HCT116 (cell line): Measurements from ENCODE around the gene IFNLR1. TPM values are rescaled to one million over a fixed set of nuclear protein-coding genes. Genes with fewer than 3 reads are reported as not detected.

Experiments used
- ATAC-seq: fragments of 200-7000 bp; cut with Tn5 transposase; 2 replicates; pipeline ENCODE4 v1.9.1; 2020; ENCODE audit warnings: mild to moderate bottlenecking, moderate library complexity
- BruUV-seq: library from RNA; stranded (reverse); fragments of 400-500 nt; replicated peaks from 2 replicates; lab custom pipeline; 2021; lab: Mats Ljungman, UMichigan
- CTCF ChIA-PET: fragments of 300-600 bp; sonication (Branson Sonifier 250); formaldehyde crosslinking; loops from one replicate; lab custom pipeline; 2021; ENCODE audit warnings: antibody characterized with exemption; lab: Charles Lee
- POLR2A ChIA-PET: fragments of 300-600, 350-600 bp; sonication (Branson Sonifier 250); formaldehyde crosslinking; loops from one replicate; lab custom pipeline; 2021; ENCODE audit warnings: antibody characterized with exemption; lab: Charles Lee
- RAD21 ChIA-PET, 2 experiments: fragments of 300-600 bp; sonication (Branson Sonifier 250); formaldehyde crosslinking; loops; one replicate each; lab custom pipeline; 2023; ENCODE audit warnings: low total read pairs in 2 of 2; ENCODE audit not compliant: uncharacterized antibody in 2 of 2, unreplicated experiment in 2 of 2, low non-redundant PET in 1 of 2; lab: Charles Lee
- DNase-seq: peaks from one replicate; pipeline ENCODE4 v3.0.0-alpha.2; 2010; ENCODE audit warnings: low read depth, low spot score
- H2AFZ ChIP-seq: fragments of 200-600 bp; shearing (Covaris generic), sonication (generic); 2 replicates; pipeline ENCODE4 v1.6.1; 2017; ENCODE audit warnings: low read depth, mixed run types, mixed read lengths, antibody characterized with exemption, low read length; ENCODE audit not compliant: poor library complexity, severe bottlenecking
- H3K27ac ChIP-seq: 2 replicates; pipeline ENCODE4 v1.5.1; 2012; ENCODE audit warnings: low read depth, low read length
- H3K27me3 ChIP-seq: fragments of 200-600 bp; sonication (generic); 2 replicates; pipeline ENCODE4 v1.6.1; 2016; ENCODE audit warnings: mixed run types, low read length, mixed read lengths; ENCODE audit not compliant: insufficient read depth
- H3K36me3 ChIP-seq, 2 experiments: fragments of 200-500 bp in 1 of 2; fragments of 200-600 bp in 1 of 2; sonication (Bioruptor generic) in 1 of 2; sonication (generic) in 1 of 2; 2 replicates each; pipeline versions ENCODE4 v1.5.1 to v1.6.1; 2014 to 2016; ENCODE audit warnings: low read length in 2 of 2, inconsistent platforms in 1 of 2, mixed read lengths in 1 of 2, mixed run types in 1 of 2; ENCODE audit not compliant: insufficient read depth in 2 of 2, control insufficient read depth in 1 of 2
- H3K4me1 ChIP-seq, 2 experiments: fragments of 200-600 bp in 1 of 2; sonication (generic) in 1 of 2; 2 replicates each; pipeline versions ENCODE4 v1.5.1 to v1.6.1; 2012 to 2017; ENCODE audit warnings: low read length in 2 of 2, inconsistent platforms in 1 of 2, mild to moderate bottlenecking in 1 of 2, mixed read lengths in 1 of 2, mixed run types in 1 of 2, moderate library complexity in 1 of 2; ENCODE audit not compliant: insufficient read depth in 2 of 2, control insufficient read depth in 1 of 2
- H3K4me2 ChIP-seq: fragments of 200-600 bp; sonication (generic); 2 replicates; pipeline ENCODE4 v1.6.1; 2017; ENCODE audit warnings: mixed run types, low read length, mixed read lengths
- H3K4me3 ChIP-seq, 2 experiments: fragments of 200-600 bp in 1 of 2; sonication (generic) in 1 of 2; replicated peaks in 1 of 2; 2 replicates each; pipeline ENCODE4 v1.5.1; 2011 to 2016; ENCODE audit warnings: low read length in 2 of 2, control low read depth in 1 of 2, low read depth in 1 of 2, mild to moderate bottlenecking in 1 of 2, mixed read lengths in 1 of 2, mixed run types in 1 of 2
- H3K79me2 ChIP-seq: fragments of 200-600 bp; sonication (generic); 2 replicates; pipeline ENCODE4 v1.6.1; 2017; ENCODE audit warnings: mild to moderate bottlenecking, mixed run types, low read length, moderate library complexity, mixed read lengths; ENCODE audit not compliant: insufficient read depth
- H3K9ac ChIP-seq: fragments of 200-600 bp; sonication (generic); 2 replicates; pipeline ENCODE4 v1.6.1; 2016; ENCODE audit warnings: low read length, mixed read lengths
- H3K9me2 ChIP-seq: fragments of 200-600 bp; sonication (generic), shearing (Covaris generic); 2 replicates; pipeline ENCODE4 v1.6.1; 2017; ENCODE audit warnings: mixed run types, mild to moderate bottlenecking, moderate library complexity; ENCODE audit not compliant: insufficient read depth
- H3K9me3 ChIP-seq, 2 experiments: fragments of 200-500 bp in 1 of 2; fragments of 200-600 bp in 1 of 2; sonication (Bioruptor generic) in 1 of 2; sonication (generic) in 1 of 2; 2 replicates each; pipeline ENCODE4 v1.6.1; 2014 to 2017; ENCODE audit warnings: low read length in 2 of 2, mixed read lengths in 2 of 2, inconsistent platforms in 1 of 2, low read depth in 1 of 2, mild to moderate bottlenecking in 1 of 2, mixed run types in 1 of 2, moderate library complexity in 1 of 2; ENCODE audit not compliant: control insufficient read depth in 1 of 2, insufficient read depth in 1 of 2
- H4K20me1 ChIP-seq: fragments of 200-600 bp; sonication (generic), shearing (Covaris generic); 2 replicates; pipeline ENCODE4 v1.6.1; 2017; ENCODE audit warnings: mixed run types, mild to moderate bottlenecking, moderate library complexity; ENCODE audit not compliant: insufficient read depth
- CBX3 ChIP-seq: IDR thresholded peaks from 2 replicates; pipeline ENCODE4 v1.6.1; 2012; ENCODE audit warnings: low read depth
- EZH2 ChIP-seq: fragments of 200-600 bp; sonication (generic); IDR thresholded peaks from 2 replicates; pipeline ENCODE4 v1.6.1; 2017; ENCODE audit warnings: antibody characterized with exemption, mixed run types
- EZH2phosphoT487 ChIP-seq: fragments of 200-600 bp; IDR thresholded peaks from 2 replicates; pipeline ENCODE4 v1.6.1; 2018; ENCODE audit warnings: antibody characterized with exemption, borderline replicate concordance
- FOSL1 ChIP-seq: IDR thresholded peaks from 2 replicates; pipeline ENCODE4 v1.6.1; 2012; ENCODE audit warnings: low read depth
- JUND ChIP-seq: IDR thresholded peaks from 2 replicates; pipeline ENCODE4 v1.6.1; 2012
- POLR2A ChIP-seq: IDR thresholded peaks from 2 replicates; pipeline ENCODE4 v1.7.0; 2011; ENCODE audit warnings: borderline replicate concordance; ENCODE audit not compliant: insufficient read depth, insufficient read length; ENCODE audit errors: extremely low read depth
- POLR2AphosphoS5 ChIP-seq: IDR thresholded peaks from 2 replicates; pipeline ENCODE4 v1.6.1; 2011; ENCODE audit warnings: mild to moderate bottlenecking, low read depth, low read length, moderate library complexity
- RAD21 ChIP-seq: IDR thresholded peaks from 2 replicates; pipeline ENCODE4 v1.6.1; 2012; ENCODE audit warnings: low read depth, mild to moderate bottlenecking
- SIN3A ChIP-seq: IDR thresholded peaks from 2 replicates; pipeline ENCODE4 v1.6.1; 2012; ENCODE audit warnings: low read depth
- SP1 ChIP-seq: IDR thresholded peaks from 2 replicates; pipeline ENCODE4 v1.6.1; 2012; ENCODE audit warnings: low read depth
- SRF ChIP-seq: IDR thresholded peaks from 2 replicates; pipeline ENCODE4 v1.6.1; 2012; ENCODE audit warnings: low read depth
- TCF7L2 ChIP-seq: IDR thresholded peaks from 2 replicates; pipeline ENCODE4 v1.7.0; 2011; ENCODE audit warnings: borderline replicate concordance, inconsistent platforms; ENCODE audit not compliant: insufficient read depth, insufficient read length; ENCODE audit errors: extremely low read depth
- YY1 ChIP-seq: IDR thresholded peaks from 2 replicates; pipeline ENCODE4 v1.6.1; 2011; ENCODE audit warnings: low read length, low read depth, moderate library complexity, mild to moderate bottlenecking; ENCODE audit not compliant: insufficient replicate concordance; ENCODE audit errors: extremely low read depth
- ZBTB33 ChIP-seq: IDR thresholded peaks from 2 replicates; pipeline ENCODE4 v1.6.1; 2011; ENCODE audit warnings: mild to moderate bottlenecking, low read length, moderate library complexity; ENCODE audit not compliant: insufficient replicate concordance; ENCODE audit errors: extremely low read depth
- ZNF274 ChIP-seq: fragments of 200-500 bp; sonication (Bioruptor generic); IDR thresholded peaks from 2 replicates; pipeline ENCODE4 v1.6.1; 2014; ENCODE audit warnings: mild to moderate bottlenecking, low read depth, low read length, inconsistent platforms
- intact Hi-C: fragments of 100-400 bp; cut with micrococcal nuclease; formaldehyde crosslinking; loops from 2 replicates; pipeline ENCODE4 v1.10.0; 2022
- total RNA-seq: library from RNA; stranded (reverse); gene quantifications from one replicate; pipeline ENCODE4 v1.2.1, GENCODE V29; 2021; ENCODE audit not compliant: unreplicated experiment
- TF ChIP-seq, protein P1 (sequence below), 3 experiments: fragments of 200-600 bp in 1 of 3; sonication (generic) in 1 of 3; IDR thresholded peaks in 2 of 3; conservative IDR thresholded peaks in 1 of 3; 2 replicates each; pipeline ENCODE4 v1.5.1; 2012 to 2017; ENCODE audit warnings: low read depth in 2 of 3, low read length in 2 of 3, antibody characterized with exemption in 1 of 3, borderline replicate concordance in 1 of 3, control low read depth in 1 of 3, mild to moderate bottlenecking in 1 of 3, mixed read lengths in 1 of 3, mixed run types in 1 of 3, moderate library complexity in 1 of 3; ENCODE audit not compliant: insufficient read depth in 1 of 3

IFNLR1 gene
- total RNA-seq, 1 experiment from 2014 or later, result 7.6 TPM

- Histone ChIP-seq H3K9me2 (no peaks in the 10 kb centered on the region), H3K79me2 (peaks cover 14% of the 10 kb centered on the region; the same call in 1 of the 2 replicates), H3K4me3 (no peak overlapping the region), H3K27ac (no peak overlapping the region), H3K4me2 (no peak overlapping the region), H3K9me3 (no peaks in the 10 kb centered on the region), H3K4me1 (peaks cover 3 to 9% of the 10 kb centered on the region in 2 experiments; a peak in 3 of 4 replicates), H4K20me1 (no peaks in the 10 kb centered on the region)
- DNase-seq, result no peak
- ChIA-PET POLR2A (no interaction called here), CTCF (interaction anchor here (1.0 kb wide), 1 partner anchor 31 kb away, joined by 3 read pairs; no protein-coding TSS in a partner anchor)
- intact Hi-C loops, result no loop called here
- ATAC-seq, result no peak
- TF ChIP-seq TCF7L2 (no peak), JUND (no peak), FOSL1 (no peak), SP1 (no peak), POLR2A (no peak), CBX3 (no peak), SIN3A (no peak), EZH2phosphoT487 (no peak)
- TF ChIP-seq, protein P1, sequence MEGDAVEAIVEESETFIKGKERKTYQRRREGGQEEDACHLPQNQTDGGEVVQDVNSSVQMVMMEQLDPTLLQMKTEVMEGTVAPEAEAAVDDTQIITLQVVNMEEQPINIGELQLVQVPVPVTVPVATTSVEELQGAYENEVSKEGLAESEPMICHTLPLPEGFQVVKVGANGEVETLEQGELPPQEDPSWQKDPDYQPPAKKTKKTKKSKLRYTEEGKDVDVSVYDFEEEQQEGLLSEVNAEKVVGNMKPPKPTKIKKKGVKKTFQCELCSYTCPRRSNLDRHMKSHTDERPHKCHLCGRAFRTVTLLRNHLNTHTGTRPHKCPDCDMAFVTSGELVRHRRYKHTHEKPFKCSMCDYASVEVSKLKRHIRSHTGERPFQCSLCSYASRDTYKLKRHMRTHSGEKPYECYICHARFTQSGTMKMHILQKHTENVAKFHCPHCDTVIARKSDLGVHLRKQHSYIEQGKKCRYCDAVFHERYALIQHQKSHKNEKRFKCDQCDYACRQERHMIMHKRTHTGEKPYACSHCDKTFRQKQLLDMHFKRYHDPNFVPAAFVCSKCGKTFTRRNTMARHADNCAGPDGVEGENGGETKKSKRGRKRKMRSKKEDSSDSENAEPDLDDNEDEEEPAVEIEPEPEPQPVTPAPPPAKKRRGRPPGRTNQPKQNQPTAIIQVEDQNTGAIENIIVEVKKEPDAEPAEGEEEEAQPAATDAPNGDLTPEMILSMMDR (IDR thresholded peaks at IDR 0.05 in 2 of 3, conservative IDR thresholded peaks at IDR 0.05 in 1 of 3; ENCODE audit: borderline replicate concordance in 1 of 3, insufficient read depth in 1 of 3, low read depth in 2 of 3, low read length in 2 of 3), result no peak
- TF ChIP-seq, all 23 proteins: peak for 0
- no TSS peak for BruUV-seq
- no peaks in the 10 kb centered on the region for H3K36me3 ChIP-seq
- RAD21 ChIA-PET, result no interaction called here
- no peak overlapping the region for H2AFZ ChIP-seq
- no peak overlapping the region for H3K9ac ChIP-seq
- H3K27me3 ChIP-seq, result no peaks in the 10 kb centered on the region
Measured at GRCh38 chr1:24181619-24182018, 5.5 kb downstream of the IFNLR1 start.

GRCh38 chr1:24180676-24181075, 6.4 kb downstream of the IFNLR1 start:
- no TSS peak for BruUV-seq
- H4K20me1 ChIP-seq, result no peaks in the 10 kb centered on the region
- H3K9me2 ChIP-seq, result no peaks in the 10 kb centered on the region
- DNase-seq (no peak), ATAC-seq (no peak)
- POLR2A ChIA-PET, result no interaction called here
- H3K4me1 ChIP-seq, result peaks cover 5 to 7% of the 10 kb centered on the region in 2 experiments
- H3K9me3 ChIP-seq, result no peaks in the 10 kb centered on the region
- no peak overlapping the region for H3K9ac ChIP-seq
- H3K4me3 ChIP-seq, result no peak overlapping the region
- no peak overlapping the region for H3K4me2 ChIP-seq
- intact Hi-C loops, result no loop called here
- no peaks in the 10 kb centered on the region for H3K27me3 ChIP-seq
- CTCF ChIA-PET, result interaction anchor here (1.0 kb wide), 1 partner anchor 30 kb away, joined by 3 read pairs; no protein-coding TSS in a partner anchor
- H3K79me2 ChIP-seq, result peaks cover 12% of the 10 kb centered on the region; the same call in 1 of the 2 replicates
- no peaks in the 10 kb centered on the region for H3K36me3 ChIP-seq
- no peak overlapping the region for H2AFZ ChIP-seq
- H3K27ac ChIP-seq, result no peak overlapping the region
- RAD21 ChIA-PET, result no interaction called here
- TF ChIP-seq EZH2, result no peak
- no peak for TF ChIP-seq CBX3
- TF ChIP-seq SP1, result no peak
- no peak for TF ChIP-seq EZH2phosphoT487
- TF ChIP-seq JUND, result no peak
- no peak for TF ChIP-seq RAD21
- no peak for TF ChIP-seq POLR2AphosphoS5
- no peak for TF ChIP-seq FOSL1
- TF ChIP-seq SIN3A, result no peak
- no peak for TF ChIP-seq TCF7L2
- no peak for TF ChIP-seq ZBTB33
- no peak for TF ChIP-seq YY1
- TF ChIP-seq ZNF274, result no peak
- no peak for TF ChIP-seq SRF
